GM12878 (cell line): ENCODE measurements around the gene NUTM1. TPM values are rescaled to one million over a fixed set of nuclear protein-coding genes. Genes with fewer than 3 reads are reported as not detected.

ENCODE experiments used
- ATAC-seq: fragments of 200-7000 bp; cut with Tn5 transposase; 3 replicates; pipeline ENCODE4 v1.9.1; 2020; ENCODE audit warnings: mild to moderate bottlenecking, moderate library complexity
- BruUV-seq: library from RNA; stranded (reverse); fragments of 400-500 nt; replicated peaks from 2 replicates; lab custom pipeline; 2021; lab: Mats Ljungman, UMichigan
- CTCF ChIA-PET: fragments of 300-600 bp; sonication (Branson Sonifier 250); formaldehyde crosslinking; extraction: SDS; loops from one replicate; lab custom pipeline; 2021; ENCODE audit warnings: inconsistent platforms; lab: Yijun Ruan, JAX
- POLR2A ChIA-PET: fragments of 350-600 bp; formaldehyde crosslinking; extraction: SDS; loops from one replicate; lab custom pipeline; 2021; ENCODE audit warnings: inconsistent platforms; lab: Charles Lee
- RAD21 ChIA-PET: fragments of 300-600 bp; sonication (Branson Sonifier 250); formaldehyde crosslinking; loops from one replicate; lab custom pipeline; 2023; ENCODE audit warnings: antibody characterized with exemption; ENCODE audit not compliant: unreplicated experiment; lab: Charles Lee
- SMC1A ChIA-PET: fragments of 300-600 bp; sonication (Branson Sonifier 250); formaldehyde crosslinking; loops from one replicate; lab custom pipeline; 2023; ENCODE audit not compliant: unreplicated experiment, uncharacterized antibody; lab: Charles Lee
- DNase-seq: peaks from one replicate; pipeline ENCODE4 v3.0.0-alpha.2; 2011; ENCODE audit warnings: low read depth, low spot score
- FAIRE-seq: peaks from 3 replicates; lab custom pipeline; 2011; peaks lifted over from hg19 to GRCh38; lab: Jason Lieb, UNC
- H2AFZ ChIP-seq: 2 replicates; pipeline ENCODE4 v1.6.0; 2011; ENCODE audit warnings: low read depth, low read length, control low read depth; ENCODE audit not compliant: control insufficient read depth
- H3K27ac ChIP-seq: 2 replicates; pipeline ENCODE4 v1.5.1; 2011; ENCODE audit warnings: control low read depth; ENCODE audit not compliant: control insufficient read depth, insufficient read depth
- H3K27me3 ChIP-seq, 2 experiments: replicated peaks in 1 of 2; 2 replicates each; pipeline versions ENCODE4 v1.6.0 to v1.6.1; 2011; ENCODE audit warnings: low read length in 1 of 2; ENCODE audit not compliant: control insufficient read depth in 2 of 2, insufficient read depth in 2 of 2
- H3K36me3 ChIP-seq, 2 experiments: 2 replicates each; pipeline ENCODE4 v1.5.1; 2011; ENCODE audit warnings: low read length in 1 of 2; ENCODE audit not compliant: control insufficient read depth in 2 of 2, insufficient read depth in 2 of 2
- H3K4me1 ChIP-seq: 2 replicates; pipeline ENCODE4 v1.6.1; 2011; ENCODE audit warnings: mild to moderate bottlenecking, low read length, moderate library complexity, mixed read lengths; ENCODE audit not compliant: control insufficient read depth, insufficient read depth
- H3K4me2 ChIP-seq: 2 replicates; pipeline ENCODE4 v1.6.0; 2011; ENCODE audit warnings: control low read depth; ENCODE audit not compliant: control insufficient read depth, insufficient read depth
- H3K4me3 ChIP-seq: fragments of 200-600 bp; sonication (generic); 2 replicates; pipeline ENCODE4 v1.5.1; 2016
- H3K79me2 ChIP-seq: 2 replicates; pipeline ENCODE4 v1.6.0; 2011; ENCODE audit warnings: low read length; ENCODE audit not compliant: control insufficient read depth, insufficient read depth
- H3K9ac ChIP-seq: 2 replicates; pipeline ENCODE4 v1.8.0; 2011; ENCODE audit warnings: low read length, control low read depth, mixed read lengths; ENCODE audit not compliant: control insufficient read depth, insufficient read depth
- H3K9me3 ChIP-seq: replicated peaks from 3 replicates; pipeline ENCODE4 v1.5.1; 2011; ENCODE audit warnings: mild to moderate bottlenecking, low read length; ENCODE audit not compliant: control insufficient read depth, insufficient read depth
- H4K20me1 ChIP-seq: 2 replicates; pipeline ENCODE4 v1.6.0; 2011; ENCODE audit not compliant: control insufficient read depth, insufficient read depth
- ATF7 ChIP-seq: fragments of 450-650 bp; IDR thresholded peaks from 2 replicates; pipeline ENCODE4 v1.6.1; 2016; ENCODE audit warnings: low read depth, mild to moderate bottlenecking
- ETV6 ChIP-seq, 2 experiments: fragments of 450-650 bp in 1 of 2; IDR thresholded peaks in 1 of 2; conservative IDR thresholded peaks in 1 of 2; 2 replicates each; pipeline ENCODE4 v1.6.1; 2014; ENCODE audit warnings: antibody characterized with exemption in 1 of 2, borderline replicate concordance in 1 of 2, low read depth in 1 of 2, mild to moderate bottlenecking in 1 of 2, moderate library complexity in 1 of 2
- SKIL ChIP-seq: fragments of 450-650 bp; IDR thresholded peaks from 2 replicates; pipeline ENCODE4 v1.6.1; 2017; ENCODE audit warnings: mild to moderate bottlenecking, low read depth, inconsistent platforms; ENCODE audit not compliant: poor library complexity, severe bottlenecking
- SMAD1 ChIP-seq: fragments of 450-650 bp; IDR thresholded peaks from 2 replicates; pipeline ENCODE4 v1.6.1; 2018; ENCODE audit warnings: mild to moderate bottlenecking, low read depth; ENCODE audit not compliant: partially characterized antibody
- SPI1 ChIP-seq: IDR thresholded peaks from 2 replicates; pipeline ENCODE4 v1.6.1; 2011; ENCODE audit warnings: low read depth, mild to moderate bottlenecking, low read length, moderate library complexity, borderline replicate concordance; ENCODE audit not compliant: insufficient read depth
- TCF12 ChIP-seq: IDR thresholded peaks from 2 replicates; pipeline ENCODE4 v1.6.1; 2011; ENCODE audit warnings: low read depth, mild to moderate bottlenecking, low read length
- ZNF274 ChIP-seq: IDR thresholded peaks from one replicate; pipeline ENCODE4 v1.8.0; 2011; ENCODE audit not compliant: insufficient read length, insufficient read depth
- WGBS: methylation state at CpG from one replicate; pipeline ENCODE4 v1.1.6; 2016; ENCODE audit warnings: low lambda C conversion rate; ENCODE audit not compliant: insufficient replicate concordance, insufficient coverage; ENCODE audit errors: missing lambda C conversion rate; 5-methylcytosine and 5-hydroxymethylcytosine counted together
- in situ Hi-C: fragments of 300-500 bp; cut with MboI; formaldehyde crosslinking; loops from 9 replicates; pipeline ENCODE4 v1.14.3; 2018; ENCODE audit warnings: mixed read lengths
- intact Hi-C: fragments of 100-400 bp; cut with micrococcal nuclease; formaldehyde crosslinking; loops from one replicate; pipeline ENCODE4 v1.14.2; 2022; ENCODE audit not compliant: unreplicated experiment
- polyA plus RNA-seq, 11 experiments: library from polyadenylated mRNA; depleted of rRNA in 4 of 11; unstranded in 6 of 11; stranded (reverse) in 5 of 11; fragments of >200 nt; fragmentation: Nextera tagmentation in 4 of 11; fragmentation: Illumina TruSeq in 1 of 11; extraction: Ambion mirVana in 4 of 11; extraction: Trizol in 1 of 11; gene quantifications; 1 replicate in 1 of 11; 2 replicates in 10 of 11; pipeline versions ENCODE4 v1.2.1 to v1.2.3, GENCODE V29; 2011 to 2016; ENCODE audit warnings: inconsistent platforms in 2 of 11, missing spikeins in 2 of 11, low read depth in 1 of 11
- total RNA-seq, 4 experiments: library from RNA; depleted of rRNA in 3 of 4; stranded (reverse); fragments of >200 nt in 3 of 4; fragmentation: Illumina TruSeq in 1 of 4; extraction: Trizol in 1 of 4; gene quantifications; 2 replicates each; pipeline versions ENCODE4 v1.2.1 to v1.2.3, GENCODE V29; 2013 to 2021
- TF ChIP-seq, protein P1 (sequence below): IDR thresholded peaks from 2 replicates; pipeline ENCODE4 v1.6.1; 2012; ENCODE audit warnings: low read depth, low read length, improper control_type of control experiment
- TF ChIP-seq, protein P2 (sequence below): IDR thresholded peaks from 2 replicates; pipeline ENCODE4 v1.6.1; 2012; ENCODE audit warnings: low read depth, low read length, improper control_type of control experiment
- TF ChIP-seq, protein P3 (sequence below): fragments of 450-650 bp; formaldehyde crosslinking; IDR thresholded peaks from 2 replicates; pipeline ENCODE4 v1.4.0; 2020; ENCODE audit warnings: mild to moderate bottlenecking, moderate library complexity
- TF ChIP-seq, protein P4 (sequence below): IDR thresholded peaks from 2 replicates; pipeline ENCODE4 v1.6.1; 2011; ENCODE audit warnings: borderline replicate concordance, low read depth, mild to moderate bottlenecking, moderate library complexity, mixed read lengths, low read length; ENCODE audit not compliant: insufficient read depth; ENCODE audit errors: extremely low read length

Gene NUTM1
- total and polyA plus RNA-seq, 10 of the 15 experiments (the other 5 are each of a cell fraction or from before 2014, with no cell fraction given), result under 0.01 to 0.05 TPM; not detected in 8

DNA sequence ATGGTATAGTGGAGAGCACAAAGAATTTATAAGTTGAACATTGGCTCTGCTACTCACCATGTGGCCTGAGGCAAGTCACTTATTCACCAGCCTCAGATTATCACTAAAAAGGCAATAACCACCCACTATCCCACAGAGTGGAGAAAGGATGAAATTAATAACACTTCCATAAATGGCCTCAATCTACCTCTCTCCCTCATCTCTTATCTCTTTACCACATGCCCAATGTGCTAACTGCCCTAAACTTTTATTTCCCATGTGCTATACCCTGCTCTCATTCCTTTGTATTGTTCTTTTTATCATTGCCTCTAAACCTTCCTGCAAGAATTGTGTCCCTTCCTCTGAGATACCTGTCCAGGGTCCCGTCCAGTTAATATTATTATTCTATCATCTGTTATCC, 31.6 kb upstream of the NUTM1 start:
- DNase-seq, result no peak
- SMC1A ChIA-PET, result interaction anchor here (0.8 kb wide), 1 partner anchor 31 kb away, joined by 3 read pairs; the partner anchor contains the start of genes NOP10 and NUTM1
- POLR2A ChIA-PET, result no interaction called here
- peaks cover 86% of the 10 kb centered on the region for H3K79me2 ChIP-seq
- peaks cover 0 to 24% of the 10 kb centered on the region in 2 experiments; a peak in 1 of 4 replicates for H3K36me3 ChIP-seq
- H3K9ac ChIP-seq, result no peak overlapping the region; the same call in 1 of the 2 replicates
- intact Hi-C loops, result no loop called here
- peaks cover 14% of the 10 kb centered on the region for H3K4me1 ChIP-seq
- no peaks in the 10 kb centered on the region; the same call in 1 of the 3 replicates for H3K9me3 ChIP-seq
- ATAC-seq, result no peak; the same call in 1 of the 3 replicates
- no peak for FAIRE-seq
- no peak overlapping the region for H3K4me2 ChIP-seq
- in situ Hi-C loops, result no loop called here
- no peaks in the 10 kb centered on the region for H4K20me1 ChIP-seq
- H3K4me3 ChIP-seq, result no peak overlapping the region
- H3K27ac ChIP-seq, result 0 out of 2 replicates have a peak overlapping the region, but pooled peaks have one; percentile 6
- H2AFZ ChIP-seq, result no peak overlapping the region
- TF ChIP-seq TCF12 (no peak), SMAD1 (no peak), ETV6 (conservative IDR thresholded peaks at IDR 0.05 in 1 of 2, IDR thresholded peaks at IDR 0.05 in 1 of 2; ENCODE audit: borderline replicate concordance in 1 of 2, low read depth in 1 of 2) (no peak), ATF7 (no peak), ZNF274 (no peak), SKIL (no peak), SPI1 (no peak)
- TF ChIP-seq, protein P1, sequence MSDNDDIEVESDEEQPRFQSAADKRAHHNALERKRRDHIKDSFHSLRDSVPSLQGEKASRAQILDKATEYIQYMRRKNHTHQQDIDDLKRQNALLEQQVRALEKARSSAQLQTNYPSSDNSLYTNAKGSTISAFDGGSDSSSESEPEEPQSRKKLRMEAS, result no peak
- TF ChIP-seq, protein P2, sequence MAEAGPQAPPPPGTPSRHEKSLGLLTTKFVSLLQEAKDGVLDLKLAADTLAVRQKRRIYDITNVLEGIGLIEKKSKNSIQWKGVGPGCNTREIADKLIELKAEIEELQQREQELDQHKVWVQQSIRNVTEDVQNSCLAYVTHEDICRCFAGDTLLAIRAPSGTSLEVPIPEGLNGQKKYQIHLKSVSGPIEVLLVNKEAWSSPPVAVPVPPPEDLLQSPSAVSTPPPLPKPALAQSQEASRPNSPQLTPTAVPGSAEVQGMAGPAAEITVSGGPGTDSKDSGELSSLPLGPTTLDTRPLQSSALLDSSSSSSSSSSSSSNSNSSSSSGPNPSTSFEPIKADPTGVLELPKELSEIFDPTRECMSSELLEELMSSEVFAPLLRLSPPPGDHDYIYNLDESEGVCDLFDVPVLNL, result no peak
- TF ChIP-seq, protein P3, sequence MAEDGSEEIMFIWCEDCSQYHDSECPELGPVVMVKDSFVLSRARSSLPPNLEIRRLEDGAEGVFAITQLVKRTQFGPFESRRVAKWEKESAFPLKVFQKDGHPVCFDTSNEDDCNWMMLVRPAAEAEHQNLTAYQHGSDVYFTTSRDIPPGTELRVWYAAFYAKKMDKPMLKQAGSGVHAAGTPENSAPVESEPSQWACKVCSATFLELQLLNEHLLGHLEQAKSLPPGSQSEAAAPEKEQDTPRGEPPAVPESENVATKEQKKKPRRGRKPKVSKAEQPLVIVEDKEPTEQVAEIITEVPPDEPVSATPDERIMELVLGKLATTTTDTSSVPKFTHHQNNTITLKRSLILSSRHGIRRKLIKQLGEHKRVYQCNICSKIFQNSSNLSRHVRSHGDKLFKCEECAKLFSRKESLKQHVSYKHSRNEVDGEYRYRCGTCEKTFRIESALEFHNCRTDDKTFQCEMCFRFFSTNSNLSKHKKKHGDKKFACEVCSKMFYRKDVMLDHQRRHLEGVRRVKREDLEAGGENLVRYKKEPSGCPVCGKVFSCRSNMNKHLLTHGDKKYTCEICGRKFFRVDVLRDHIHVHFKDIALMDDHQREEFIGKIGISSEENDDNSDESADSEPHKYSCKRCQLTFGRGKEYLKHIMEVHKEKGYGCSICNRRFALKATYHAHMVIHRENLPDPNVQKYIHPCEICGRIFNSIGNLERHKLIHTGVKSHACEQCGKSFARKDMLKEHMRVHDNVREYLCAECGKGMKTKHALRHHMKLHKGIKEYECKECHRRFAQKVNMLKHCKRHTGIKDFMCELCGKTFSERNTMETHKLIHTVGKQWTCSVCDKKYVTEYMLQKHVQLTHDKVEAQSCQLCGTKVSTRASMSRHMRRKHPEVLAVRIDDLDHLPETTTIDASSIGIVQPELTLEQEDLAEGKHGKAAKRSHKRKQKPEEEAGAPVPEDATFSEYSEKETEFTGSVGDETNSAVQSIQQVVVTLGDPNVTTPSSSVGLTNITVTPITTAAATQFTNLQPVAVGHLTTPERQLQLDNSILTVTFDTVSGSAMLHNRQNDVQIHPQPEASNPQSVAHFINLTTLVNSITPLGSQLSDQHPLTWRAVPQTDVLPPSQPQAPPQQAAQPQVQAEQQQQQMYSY (CRISPR knock-in tag), result no peak
- TF ChIP-seq, protein P4, sequence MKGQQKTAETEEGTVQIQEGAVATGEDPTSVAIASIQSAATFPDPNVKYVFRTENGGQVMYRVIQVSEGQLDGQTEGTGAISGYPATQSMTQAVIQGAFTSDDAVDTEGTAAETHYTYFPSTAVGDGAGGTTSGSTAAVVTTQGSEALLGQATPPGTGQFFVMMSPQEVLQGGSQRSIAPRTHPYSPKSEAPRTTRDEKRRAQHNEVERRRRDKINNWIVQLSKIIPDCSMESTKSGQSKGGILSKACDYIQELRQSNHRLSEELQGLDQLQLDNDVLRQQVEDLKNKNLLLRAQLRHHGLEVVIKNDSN, result no peak
- RAD21 ChIA-PET, result no interaction called here
- BruUV-seq, result no TSS peak
- H3K27me3 ChIP-seq, result no peaks in the 10 kb centered on the region
- CTCF ChIA-PET, result no interaction called here
- 96% methylated on average over 1 of the region's 1 CpG for WGBS
